ENCODE results near the gene NCBP2.

Gene NCBP2

GRCh38 chr3:196942226-196942914, at the start of gene NCBP2:
TSS of gene NCBP2 (minus strand) at chr3:196942528. CDS start at chr3:196942503, 25 bp downstream.
- peak; percentile 20 to 74 for DNase-seq

- DNase-seq, result no peak
Observed at GRCh38 chr3:196991581-196992460, 49.5 kb upstream of the NCBP2 start.

GRCh38 chr3:196990601-196991007, 48.3 kb upstream of the NCBP2 start:
- DNase-seq, result no peak

- no peak for DNase-seq
Observed at GRCh38 chr3:196989721-196990262, 47.5 kb upstream of the NCBP2 start.

GRCh38 chr3:196988241-196989029, 46.1 kb upstream of the NCBP2 start:
- DNase-seq, result no peak

- no peak for DNase-seq
Observed at GRCh38 chr3:196987022-196987421, 44.7 kb upstream of the NCBP2 start.

- no peak for DNase-seq
Observed at GRCh38 chr3:196985954-196986885, 43.9 kb upstream of the NCBP2 start.

- no peak for DNase-seq
Observed at GRCh38 chr3:196985298-196985697, 43.0 kb upstream of the NCBP2 start.

GRCh38 chr3:196983186-196983585, 40.9 kb upstream of the NCBP2 start:
- DNase-seq, result no peak

GRCh38 chr3:196981657-196982056, 39.3 kb upstream of the NCBP2 start:
- no peak for DNase-seq

- no peak for DNase-seq
Observed at GRCh38 chr3:196979545-196979944, 37.2 kb upstream of the NCBP2 start.

GRCh38 chr3:196976941-196977340, 34.6 kb upstream of the NCBP2 start:
- no peak for DNase-seq

- no peak for DNase-seq
Observed at GRCh38 chr3:196975349-196975748, 33.0 kb upstream of the NCBP2 start.

- DNase-seq, result no peak
Observed at GRCh38 chr3:196974661-196975060, 32.3 kb upstream of the NCBP2 start.

GRCh38 chr3:196971094-196971698, 28.9 kb upstream of the NCBP2 start:
- DNase-seq, result no peak

- DNase-seq, result no peak
Observed at GRCh38 chr3:196970547-196971093, 28.3 kb upstream of the NCBP2 start.

- no peak for DNase-seq
Observed at GRCh38 chr3:196969660-196970546, 27.6 kb upstream of the NCBP2 start.

GRCh38 chr3:196969134-196969659, 26.9 kb upstream of the NCBP2 start:
- no peak for DNase-seq

- DNase-seq, result no peak
Observed at GRCh38 chr3:196968233-196969133, 26.2 kb upstream of the NCBP2 start, which contains the start of gene PIGZ. TSS of gene PIGZ (minus strand) at chr3:196968833. CDS start at chr3:196952031, 16,802 bp downstream.
